GM04503 (cell line): ENCODE measurements around the gene MTUS2.

Experiments
- DNase-seq: peaks from one replicate; pipeline ENCODE4 v3.0.0-alpha.2; 2012; ENCODE audit warnings: low read depth

The MTUS2 gene

GRCh38 chr13:29508130-29508875, 688.2 kb downstream of the MTUS2 start:
- no peak for DNase-seq

GRCh38 chr13:29508876-29509252, 688.7 kb downstream of the MTUS2 start:
- DNase-seq: no peak

GRCh38 chr13:29509999-29510589, 690.0 kb downstream of the MTUS2 start:
- no peak for DNase-seq

GRCh38 chr13:29510651-29511084, 690.5 kb downstream of the MTUS2 start:
- DNase-seq: no peak

- no peak for DNase-seq
Observed at GRCh38 chr13:29511106-29511796, 691.1 kb downstream of the MTUS2 start.

- DNase-seq: no peak
Observed at GRCh38 chr13:29511980-29512379, 691.8 kb downstream of the MTUS2 start.

- no peak for DNase-seq
Observed at GRCh38 chr13:29513002-29513980, 693.2 kb downstream of the MTUS2 start.

GRCh38 chr13:29513981-29514719, 694.0 kb downstream of the MTUS2 start:
- no peak for DNase-seq

- DNase-seq: no peak
Observed at GRCh38 chr13:29514720-29515310, 694.7 kb downstream of the MTUS2 start.

GRCh38 chr13:29515372-29515771, 695.2 kb downstream of the MTUS2 start:
- no peak for DNase-seq

GRCh38 chr13:29516012-29516411, 695.9 kb downstream of the MTUS2 start:
- no peak for DNase-seq

- no peak for DNase-seq
Observed at GRCh38 chr13:29516880-29517279, 696.7 kb downstream of the MTUS2 start.

GRCh38 chr13:29519921-29520320, 699.8 kb downstream of the MTUS2 start:
- DNase-seq: no peak

- DNase-seq: peak; percentile 75
Observed at GRCh38 chr13:29520671-29521070, 700.5 kb downstream of the MTUS2 start.

- no peak for DNase-seq
Observed at GRCh38 chr13:29521336-29521735, 701.2 kb downstream of the MTUS2 start.

- DNase-seq: peak; percentile 98
Observed at GRCh38 chr13:29522044-29522685, 702.0 kb downstream of the MTUS2 start.

GRCh38 chr13:29523199-29523961, 703.2 kb downstream of the MTUS2 start:
- no peak for DNase-seq

GRCh38 chr13:29524176-29524575, 704.0 kb downstream of the MTUS2 start:
- no peak for DNase-seq

GRCh38 chr13:29524641-29525040, 704.5 kb downstream of the MTUS2 start:
- DNase-seq: no peak

GRCh38 chr13:29525757-29526156, 705.6 kb downstream of the MTUS2 start:
- no peak for DNase-seq
